GM21526 (cell line): ENCODE data around the gene PRG3.

Experiments
- ATAC-seq: cut with Tn5 transposase; IDR thresholded peaks from one replicate; pipeline ENCODE4 v1.9.1; 2021; ENCODE audit warnings: moderate library complexity; ENCODE audit not compliant: unreplicated experiment, low FRiP score

The PRG3 gene

GRCh38 chr11:57380975-57381374 lies at the start of gene PRG3:
TSS of gene PRG3 (minus strand) at chr11:57381150. CDS start at chr11:57380708, 442 bp downstream.
- no peak for ATAC-seq

GRCh38 chr11:57429946-57430345 lies 49.0 kb upstream of the PRG3 start:
- ATAC-seq: no peak

GRCh38 chr11:57428643-57429042 lies 47.7 kb upstream of the PRG3 start:
- no peak for ATAC-seq

- ATAC-seq: no peak
Measured at GRCh38 chr11:57427727-57428082, 46.8 kb upstream of the PRG3 start.

- peak; percentile 67 for ATAC-seq
Measured at GRCh38 chr11:57426929-57427726, 46.2 kb upstream of the PRG3 start, which contains the start of gene SLC43A3. TSS of gene SLC43A3 (minus strand) at chr11:57427121. CDS start at chr11:57426172, 949 bp downstream.

- ATAC-seq: no peak
Measured at GRCh38 chr11:57426439-57426928, 45.5 kb upstream of the PRG3 start.

- ATAC-seq: no peak
Measured at GRCh38 chr11:57425565-57426438, 44.9 kb upstream of the PRG3 start.

GRCh38 chr11:57424792-57425564 lies 44.0 kb upstream of the PRG3 start:
- peak; percentile 87 for ATAC-seq

- ATAC-seq: no peak
Measured at GRCh38 chr11:57424137-57424791, 43.3 kb upstream of the PRG3 start.

GRCh38 chr11:57422669-57423068 lies 41.7 kb upstream of the PRG3 start:
- no peak for ATAC-seq

- ATAC-seq: no peak
Measured at GRCh38 chr11:57421805-57422204, 40.9 kb upstream of the PRG3 start.

- no peak for ATAC-seq
Measured at GRCh38 chr11:57421066-57421465, 40.1 kb upstream of the PRG3 start.

- no peak for ATAC-seq
Measured at GRCh38 chr11:57419146-57419545, 38.2 kb upstream of the PRG3 start.

GRCh38 chr11:57418131-57418530 lies 37.2 kb upstream of the PRG3 start:
- no peak for ATAC-seq

- no peak for ATAC-seq
Measured at GRCh38 chr11:57417056-57417455, 36.1 kb upstream of the PRG3 start.

GRCh38 chr11:57416436-57416835 lies 35.5 kb upstream of the PRG3 start:
- no peak for ATAC-seq

- ATAC-seq: no peak
Measured at GRCh38 chr11:57414612-57415212, 33.8 kb upstream of the PRG3 start.

- ATAC-seq: no peak
Measured at GRCh38 chr11:57413681-57414080, 32.7 kb upstream of the PRG3 start.

- ATAC-seq: no peak
Measured at GRCh38 chr11:57410287-57410686, 29.3 kb upstream of the PRG3 start.
